ENCODE measurements around the gene SPATA20. TPM values are rescaled to one million over a fixed set of nuclear protein-coding genes. Genes with fewer than 3 reads are reported as not detected.

Gene SPATA20
- total RNA-seq, 4 donors from 2014 or later, result 42.8 to 65.1 (median 49.4) TPM

- ATAC-seq (ENCODE audit: low FRiP score) (no peak), DNase-seq (ENCODE audit: low spot score) (no peak)
- TF ChIP-seq CTCF (IDR thresholded peaks at IDR 0.05), result no peak
These were observed 31.2 kb downstream of the SPATA20 start for GRCh38 chr17:50578173-50578572.

GRCh38 chr17:50579399-50579798 lies 32.4 kb downstream of the SPATA20 start:
- TF ChIP-seq CTCF (IDR thresholded peaks at IDR 0.05), result no peak
- no peak for DNase-seq (ENCODE audit: low spot score)
- ATAC-seq (ENCODE audit: low FRiP score), result no peak

GRCh38 chr17:50580646-50581045 lies 33.7 kb downstream of the SPATA20 start:
- no peak for TF ChIP-seq CTCF (IDR thresholded peaks at IDR 0.05)
- no peak for ATAC-seq (ENCODE audit: low FRiP score)
- DNase-seq (ENCODE audit: low spot score), result no peak

GRCh38 chr17:50581316-50581715 lies 34.3 kb downstream of the SPATA20 start:
- TF ChIP-seq CTCF (IDR thresholded peaks at IDR 0.05), result no peak
- DNase-seq (ENCODE audit: low spot score), result no peak
- ATAC-seq (ENCODE audit: low FRiP score), result no peak

- no peak for TF ChIP-seq CTCF (IDR thresholded peaks at IDR 0.05)
- no peak for ATAC-seq (ENCODE audit: low FRiP score)
- DNase-seq (ENCODE audit: low spot score), result no peak
These were observed 35.8 kb downstream of the SPATA20 start for GRCh38 chr17:50582741-50583140.

GRCh38 chr17:50583641-50584040 lies 36.7 kb downstream of the SPATA20 start:
- DNase-seq (ENCODE audit: low spot score), result no peak
- TF ChIP-seq CTCF (IDR thresholded peaks at IDR 0.05), result no peak
- no peak for ATAC-seq (ENCODE audit: low FRiP score)

GRCh38 chr17:50584116-50584515 lies 37.1 kb downstream of the SPATA20 start:
- no peak for ATAC-seq (ENCODE audit: low FRiP score)
- no peak for DNase-seq (ENCODE audit: low spot score)
- TF ChIP-seq CTCF (IDR thresholded peaks at IDR 0.05), result no peak
